GM12891 (cell line): Measurements from ENCODE around the gene SLC52A1.

Experiments
- DNase-seq: peaks from one replicate; pipeline ENCODE4 v3.0.0; 2011; ENCODE audit warnings: low spot score; ENCODE audit not compliant: insufficient read length
- FAIRE-seq: peaks from 2 replicates; lab custom pipeline; 2011; peaks lifted over from hg19 to GRCh38; lab: Jason Lieb, UNC
- PAX5 ChIP-seq: IDR thresholded peaks from 2 replicates; pipeline ENCODE4 v1.6.1; 2011; ENCODE audit warnings: low read length, moderate library complexity, mild to moderate bottlenecking; ENCODE audit not compliant: insufficient read depth, severe bottlenecking
- POLR2A ChIP-seq: IDR thresholded peaks from 2 replicates; pipeline ENCODE4 v1.6.1; 2011; ENCODE audit warnings: low read depth, low read length, control low read depth
- POLR2AphosphoS5 ChIP-seq: IDR thresholded peaks from 2 replicates; pipeline ENCODE4 v1.6.1; 2011; ENCODE audit warnings: low read depth, low read length, control low read depth
- POU2F2 ChIP-seq: IDR thresholded peaks from 2 replicates; pipeline ENCODE4 v1.6.1; 2011; ENCODE audit warnings: low read depth, mild to moderate bottlenecking, control low read depth, low read length, moderate library complexity
- SPI1 ChIP-seq: IDR thresholded peaks from 2 replicates; pipeline ENCODE4 v1.6.1; 2011; ENCODE audit warnings: low read depth, low read length, control low read depth
- TAF1 ChIP-seq: IDR thresholded peaks from 2 replicates; pipeline ENCODE4 v1.6.1; 2011; ENCODE audit warnings: low read depth, low read length, control low read depth

Gene SLC52A1

GRCh38 chr17:5050278-5050677 is 15.1 kb upstream of the SLC52A1 start:
- TF ChIP-seq POLR2AphosphoS5, result no peak
- TF ChIP-seq TAF1, result no peak
- TF ChIP-seq POLR2A, result no peak
- no peak for TF ChIP-seq SPI1
- no peak for TF ChIP-seq PAX5
- TF ChIP-seq POU2F2, result no peak
- no peak for FAIRE-seq
- no peak for DNase-seq

GRCh38 chr17:5049314-5049841 is 14.2 kb upstream of the SLC52A1 start:
- DNase-seq (no peak), FAIRE-seq (no peak)
- TF ChIP-seq TAF1, result no peak
- TF ChIP-seq PAX5, result no peak
- TF ChIP-seq POLR2AphosphoS5, result no peak
- TF ChIP-seq SPI1, result no peak
- TF ChIP-seq POU2F2, result no peak
- no peak for TF ChIP-seq POLR2A

- DNase-seq (no peak), FAIRE-seq (no peak)
- TF ChIP-seq SPI1 (no peak), PAX5 (no peak), TAF1 (no peak), POLR2A (no peak), POLR2AphosphoS5 (no peak), POU2F2 (no peak)
These were observed 12.2 kb upstream of the SLC52A1 start for GRCh38 chr17:5047446-5047845.

GRCh38 chr17:5045496-5045895 is 10.3 kb upstream of the SLC52A1 start:
- no peak for FAIRE-seq

GRCh38 chr17:5044630-5045029 is 9.4 kb upstream of the SLC52A1 start:
- FAIRE-seq (no peak), DNase-seq (no peak)
- TF ChIP-seq TAF1 (no peak), POU2F2 (no peak)

More at GRCh38 chr17:5045496-5045895, 10.3 kb upstream of the SLC52A1 start:
- DNase-seq, result no peak
- TF ChIP-seq POLR2A (no peak), POU2F2 (no peak), SPI1 (no peak), POLR2AphosphoS5 (no peak), PAX5 (no peak), TAF1 (no peak)

- DNase-seq (no peak), FAIRE-seq (no peak)
- TF ChIP-seq POLR2AphosphoS5, result no peak
- TF ChIP-seq SPI1, result no peak
- no peak for TF ChIP-seq POU2F2
- no peak for TF ChIP-seq POLR2A
- no peak for TF ChIP-seq PAX5
- no peak for TF ChIP-seq TAF1
These were observed 8.3 kb upstream of the SLC52A1 start for GRCh38 chr17:5043524-5043923.

GRCh38 chr17:5042157-5043022 is 7.2 kb upstream of the SLC52A1 start:
- DNase-seq (no peak), FAIRE-seq (no peak)

GRCh38 chr17:5034651-5035050 is 575 bp downstream of the SLC52A1 start:
- FAIRE-seq (no peak), DNase-seq (no peak)
- TF ChIP-seq TAF1, result no peak
- TF ChIP-seq POLR2AphosphoS5, result no peak
- no peak for TF ChIP-seq POLR2A
- no peak for TF ChIP-seq PAX5
- TF ChIP-seq POU2F2, result no peak

More at GRCh38 chr17:5042157-5043022, 7.2 kb upstream of the SLC52A1 start:
- TF ChIP-seq TAF1, result no peak
- no peak for TF ChIP-seq SPI1
- TF ChIP-seq PAX5, result no peak
- TF ChIP-seq POLR2A, result no peak
- TF ChIP-seq POU2F2, result no peak
- no peak for TF ChIP-seq POLR2AphosphoS5

GRCh38 chr17:5034063-5034462 is 1.2 kb downstream of the SLC52A1 start:
- DNase-seq (no peak), FAIRE-seq (no peak)
- TF ChIP-seq TAF1 (no peak), SPI1 (no peak), POLR2A (no peak), POU2F2 (no peak), PAX5 (no peak), POLR2AphosphoS5 (no peak)

- DNase-seq, result no peak
- no peak for FAIRE-seq
- no peak for TF ChIP-seq POLR2A
- no peak for TF ChIP-seq POLR2AphosphoS5
- TF ChIP-seq SPI1, result no peak
- no peak for TF ChIP-seq TAF1
These were observed 1.7 kb downstream of the SLC52A1 start for GRCh38 chr17:5033352-5034015.
